Activated CD4-positive, CD25-positive, alpha-beta regulatory T cell treated with anti-CD3 and anti-CD28 coated beads, Interleukin-2, amount 50 U/mL, for 24 hours (primary cell): ENCODE measurements around the gene GPR84.

ENCODE experiments used
- ATAC-seq, 2 donors: fragments of 150-1000 bp; cut with Tn5 transposase; one replicate each; pipeline ENCODE4 v1.10.0; 2021; ENCODE audit warnings: mild to moderate bottlenecking in 1 of 2, moderate library complexity in 1 of 2

The GPR84 gene

GRCh38 chr12:54321363-54321762 lies 42.9 kb downstream of the GPR84 start:
- no peak for ATAC-seq
